Loucy (cell line): Measurements from ENCODE around the gene APC.

Experiments used
- H2AFZ ChIP-seq: fragments of 200-600 bp; sonication (generic); 2 replicates; pipeline ENCODE4 v1.6.0; 2016; ENCODE audit warnings: antibody characterized with exemption, mild to moderate bottlenecking, low read length, moderate library complexity
- H3F3A ChIP-seq: fragments of 200-600 bp; 2 replicates; pipeline ENCODE4 v1.6.0; 2016; ENCODE audit warnings: antibody characterized with exemption, low read depth, mild to moderate bottlenecking
- H3K27me3 ChIP-seq: fragments of 200-600 bp; sonication (generic); 2 replicates; pipeline ENCODE4 v1.6.1; 2014; ENCODE audit warnings: low read length, mild to moderate bottlenecking; ENCODE audit not compliant: insufficient read depth, poor library complexity, severe bottlenecking
- H3K36me3 ChIP-seq: fragments of 200-600 bp; sonication (generic); 2 replicates; pipeline ENCODE4 v1.6.1; 2016; ENCODE audit warnings: low read length; ENCODE audit not compliant: insufficient read depth
- H3K4me1 ChIP-seq: fragments of 200-600 bp; sonication (generic); 2 replicates; pipeline ENCODE4 v1.5.1; 2014; ENCODE audit warnings: low read length, mild to moderate bottlenecking; ENCODE audit not compliant: insufficient read depth, poor library complexity, severe bottlenecking
- H3K4me2 ChIP-seq: fragments of 200-600 bp; sonication (generic); 2 replicates; pipeline ENCODE4 v1.6.0; 2014; ENCODE audit warnings: antibody characterized with exemption, low read length, low read depth, mild to moderate bottlenecking; ENCODE audit not compliant: poor library complexity, severe bottlenecking
- H3K4me3 ChIP-seq: fragments of 200-600 bp; sonication (generic); 2 replicates; pipeline ENCODE4 v1.5.1; 2014; ENCODE audit warnings: low read length, mild to moderate bottlenecking, mixed read lengths; ENCODE audit not compliant: poor library complexity, severe bottlenecking
- H3K79me2 ChIP-seq: fragments of 200-600 bp; sonication (generic); 2 replicates; pipeline ENCODE4 v1.6.1; 2014; ENCODE audit warnings: low read length; ENCODE audit not compliant: insufficient read depth
- H3K9ac ChIP-seq: fragments of 200-600 bp; sonication (generic); 2 replicates; pipeline ENCODE4 v1.6.0; 2014; ENCODE audit warnings: mild to moderate bottlenecking, low read depth, low read length, moderate library complexity; ENCODE audit not compliant: poor library complexity, severe bottlenecking
- H3K9me2 ChIP-seq: fragments of 200-600 bp; sonication (generic); replicated peaks from 2 replicates; pipeline ENCODE4 v1.6.1; 2016; ENCODE audit warnings: low read depth, low read length, mixed read lengths
- H3K9me3 ChIP-seq: fragments of 200-600 bp; sonication (generic); 2 replicates; pipeline ENCODE4 v1.6.1; 2014; ENCODE audit warnings: mild to moderate bottlenecking, antibody characterized with exemption, low read length, low read depth; ENCODE audit not compliant: insufficient read depth
- H4K20me1 ChIP-seq: fragments of 200-600 bp; sonication (generic); 2 replicates; pipeline ENCODE4 v1.6.0; 2014; ENCODE audit warnings: antibody characterized with exemption, low read length, mild to moderate bottlenecking; ENCODE audit not compliant: insufficient read depth, poor library complexity, severe bottlenecking
- EZH2phosphoT487 ChIP-seq: fragments of 200-600 bp; IDR thresholded peaks from 2 replicates; pipeline ENCODE4 v1.6.1; 2018; ENCODE audit warnings: antibody characterized with exemption, mild to moderate bottlenecking, moderate library complexity, borderline replicate concordance
- TF ChIP-seq, protein P1 (sequence below): fragments of 200-600 bp; sonication (generic); conservative IDR thresholded peaks from 2 replicates; pipeline ENCODE4 v1.5.1; 2014; ENCODE audit warnings: mild to moderate bottlenecking, antibody characterized with exemption, low read length

The APC gene

DNA sequence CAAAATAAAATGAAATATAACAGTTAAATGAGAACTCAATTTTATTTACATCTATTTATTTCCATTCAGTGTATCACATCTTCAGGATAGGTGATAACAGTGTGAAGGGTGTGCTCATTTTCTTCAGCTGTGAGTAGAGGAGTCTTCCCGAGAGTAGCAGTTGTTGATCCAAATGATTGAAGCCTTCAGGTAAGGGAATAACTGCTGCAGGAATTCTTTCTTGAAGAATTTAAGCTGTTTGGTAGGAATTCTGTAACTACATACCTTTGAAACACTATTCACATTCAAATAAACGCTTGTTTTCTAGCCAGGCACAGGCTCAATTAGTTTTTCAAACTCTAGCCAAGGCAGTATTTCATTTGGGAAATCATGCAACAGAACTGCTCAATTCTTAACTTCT is 138.7 kb downstream of the APC start:
- Histone ChIP-seq H4K20me1 (no peaks in the 10 kb centered on the region), H3K9me3 (no peaks in the 10 kb centered on the region), H3F3A (peaks cover 3% of the 10 kb centered on the region; the same call in 1 of the 2 replicates), H3K79me2 (no peaks in the 10 kb centered on the region), H3K4me2 (no peak overlapping the region), H3K27me3 (no peaks in the 10 kb centered on the region), H3K9me2 (no peaks in the 10 kb centered on the region), H3K4me3 (no peak overlapping the region), H3K9ac (no peak overlapping the region), H2AFZ (no peak overlapping the region), H3K4me1 (peaks cover 8% of the 10 kb centered on the region), H3K36me3 (peaks cover 16% of the 10 kb centered on the region; the same call in 1 of the 2 replicates)
- no peak for TF ChIP-seq EZH2phosphoT487
- TF ChIP-seq, protein P1, sequence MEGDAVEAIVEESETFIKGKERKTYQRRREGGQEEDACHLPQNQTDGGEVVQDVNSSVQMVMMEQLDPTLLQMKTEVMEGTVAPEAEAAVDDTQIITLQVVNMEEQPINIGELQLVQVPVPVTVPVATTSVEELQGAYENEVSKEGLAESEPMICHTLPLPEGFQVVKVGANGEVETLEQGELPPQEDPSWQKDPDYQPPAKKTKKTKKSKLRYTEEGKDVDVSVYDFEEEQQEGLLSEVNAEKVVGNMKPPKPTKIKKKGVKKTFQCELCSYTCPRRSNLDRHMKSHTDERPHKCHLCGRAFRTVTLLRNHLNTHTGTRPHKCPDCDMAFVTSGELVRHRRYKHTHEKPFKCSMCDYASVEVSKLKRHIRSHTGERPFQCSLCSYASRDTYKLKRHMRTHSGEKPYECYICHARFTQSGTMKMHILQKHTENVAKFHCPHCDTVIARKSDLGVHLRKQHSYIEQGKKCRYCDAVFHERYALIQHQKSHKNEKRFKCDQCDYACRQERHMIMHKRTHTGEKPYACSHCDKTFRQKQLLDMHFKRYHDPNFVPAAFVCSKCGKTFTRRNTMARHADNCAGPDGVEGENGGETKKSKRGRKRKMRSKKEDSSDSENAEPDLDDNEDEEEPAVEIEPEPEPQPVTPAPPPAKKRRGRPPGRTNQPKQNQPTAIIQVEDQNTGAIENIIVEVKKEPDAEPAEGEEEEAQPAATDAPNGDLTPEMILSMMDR: no peak

DNA sequence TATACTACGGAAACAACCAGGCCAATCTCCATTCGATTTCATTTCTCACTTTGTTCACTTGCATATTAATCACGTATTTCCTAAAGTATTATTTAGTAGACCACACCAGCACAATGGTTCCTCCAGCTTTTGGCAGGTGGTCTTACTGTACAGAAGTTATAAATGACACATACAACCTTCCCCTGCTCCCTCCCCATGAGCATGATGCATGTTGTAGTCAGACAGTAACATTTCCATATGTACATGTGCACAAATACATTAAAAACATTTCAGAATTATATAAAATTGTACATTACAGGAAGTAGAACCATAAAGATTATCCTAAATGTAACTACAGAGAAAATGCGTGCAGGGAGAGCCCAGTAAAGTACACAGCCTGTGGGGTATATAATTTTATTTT is 140.4 kb downstream of the APC start:
- Histone ChIP-seq H3K4me2 (no peak overlapping the region), H3K9me2 (no peaks in the 10 kb centered on the region)

DNA sequence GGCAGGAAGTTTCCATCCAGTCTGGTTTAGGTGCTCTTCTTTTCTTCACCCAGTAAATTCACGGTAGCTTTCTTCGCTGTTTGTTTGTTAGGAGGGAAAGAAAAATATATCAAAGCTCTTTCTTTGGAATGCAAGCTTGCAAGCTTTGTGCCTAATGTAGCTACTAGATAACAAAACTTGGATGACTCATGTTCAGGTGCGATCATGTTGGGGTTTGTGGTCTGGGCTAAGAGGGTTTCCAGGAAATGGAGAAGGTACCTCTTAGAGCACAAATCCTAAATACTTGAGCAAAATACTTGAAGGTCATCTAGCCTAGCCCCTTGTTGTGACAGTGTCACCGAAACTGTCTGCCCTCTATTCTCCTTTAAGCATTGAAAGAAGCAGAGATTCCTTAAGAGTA is 141.1 kb downstream of the APC start:
- no peaks in the 10 kb centered on the region for H3K27me3 ChIP-seq
- no peaks in the 10 kb centered on the region for H3K79me2 ChIP-seq
- no peak overlapping the region for H2AFZ ChIP-seq
- peaks cover 16% of the 10 kb centered on the region; the same call in 1 of the 2 replicates for H3K36me3 ChIP-seq
- H3K9me2 ChIP-seq: no peaks in the 10 kb centered on the region
- H4K20me1 ChIP-seq: no peaks in the 10 kb centered on the region
- TF ChIP-seq EZH2phosphoT487: no peak
- TF ChIP-seq, protein P1: no peak
- H3F3A ChIP-seq: peaks cover 3% of the 10 kb centered on the region; the same call in 1 of the 2 replicates
- no peaks in the 10 kb centered on the region for H3K9me3 ChIP-seq
- no peak overlapping the region for H3K9ac ChIP-seq
- peaks cover 8% of the 10 kb centered on the region for H3K4me1 ChIP-seq
- H3K4me3 ChIP-seq: no peak overlapping the region
- no peak overlapping the region for H3K4me2 ChIP-seq

More for the DNA sequence above, 140.4 kb downstream of the APC start:
- Histone ChIP-seq H3K4me3 (no peak overlapping the region), H3K79me2 (no peaks in the 10 kb centered on the region), H2AFZ (no peak overlapping the region), H3K9ac (no peak overlapping the region), H3K4me1 (peaks cover 8% of the 10 kb centered on the region), H3K36me3 (peaks cover 16% of the 10 kb centered on the region; the same call in 1 of the 2 replicates), H3K9me3 (no peaks in the 10 kb centered on the region), H3F3A (peaks cover 3% of the 10 kb centered on the region; the same call in 1 of the 2 replicates), H3K27me3 (no peaks in the 10 kb centered on the region), H4K20me1 (no peaks in the 10 kb centered on the region)
- TF ChIP-seq, protein P1: no peak
- TF ChIP-seq EZH2phosphoT487: no peak
